ENCODE results near the gene PPFIBP2. TPM values are rescaled to one million over a fixed set of nuclear protein-coding genes. Genes with fewer than 3 reads are reported as not detected.
A peak's percentile ranks its signal among the peaks of the same experiment; 100 is the strongest.

PPFIBP2 gene
- total and polyA plus RNA-seq, 12 donors = 6.4 to 40.7 (median 21.4) TPM

DNA sequence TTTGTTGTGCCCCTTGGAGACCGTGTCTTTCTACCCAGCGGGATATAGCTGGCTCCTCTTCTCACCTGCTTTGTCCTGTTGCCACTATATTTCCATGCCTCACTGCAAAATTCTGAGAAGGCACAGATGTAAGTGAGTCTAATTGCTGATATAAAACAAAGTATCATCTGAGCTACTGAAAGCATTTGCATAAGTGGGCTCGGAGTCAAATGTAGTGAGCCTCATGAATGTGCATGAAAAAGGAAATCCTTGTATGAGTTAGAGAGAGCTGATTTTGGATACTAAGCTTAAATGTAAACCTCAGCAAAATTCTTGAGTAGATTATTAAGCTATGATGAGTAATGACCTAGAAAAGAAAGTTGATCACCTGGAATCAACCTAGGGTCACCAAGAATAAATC lies 178.6 kb downstream of the PPFIBP2 start:
- Histone ChIP-seq H3K27me3 (peaks cover 0 to 36% (median 8%) of the 10 kb centered on the region in 7 donors), H3K36me3 (no peaks in the 10 kb centered on the region), H3K4me3 (no peak overlapping the region), H3K27ac (no peak overlapping the region), H3K9me3 (no peaks in the 10 kb centered on the region), H3K4me1 (no peaks in the 10 kb centered on the region)
- intact Hi-C loops (cut with DNase I) = loop anchor here in 4 of 10 donors (5.0 to 10.0 kb wide), 2 partner anchors 595 to 598 kb away; no protein-coding TSS in a partner anchor
- ATAC-seq (no peak), DNase-seq (no peak)
- 85 to 91% methylated on average over 3 of the region's 3 CpGs for WGBS, 2 donors
- TF ChIP-seq, protein P1, sequence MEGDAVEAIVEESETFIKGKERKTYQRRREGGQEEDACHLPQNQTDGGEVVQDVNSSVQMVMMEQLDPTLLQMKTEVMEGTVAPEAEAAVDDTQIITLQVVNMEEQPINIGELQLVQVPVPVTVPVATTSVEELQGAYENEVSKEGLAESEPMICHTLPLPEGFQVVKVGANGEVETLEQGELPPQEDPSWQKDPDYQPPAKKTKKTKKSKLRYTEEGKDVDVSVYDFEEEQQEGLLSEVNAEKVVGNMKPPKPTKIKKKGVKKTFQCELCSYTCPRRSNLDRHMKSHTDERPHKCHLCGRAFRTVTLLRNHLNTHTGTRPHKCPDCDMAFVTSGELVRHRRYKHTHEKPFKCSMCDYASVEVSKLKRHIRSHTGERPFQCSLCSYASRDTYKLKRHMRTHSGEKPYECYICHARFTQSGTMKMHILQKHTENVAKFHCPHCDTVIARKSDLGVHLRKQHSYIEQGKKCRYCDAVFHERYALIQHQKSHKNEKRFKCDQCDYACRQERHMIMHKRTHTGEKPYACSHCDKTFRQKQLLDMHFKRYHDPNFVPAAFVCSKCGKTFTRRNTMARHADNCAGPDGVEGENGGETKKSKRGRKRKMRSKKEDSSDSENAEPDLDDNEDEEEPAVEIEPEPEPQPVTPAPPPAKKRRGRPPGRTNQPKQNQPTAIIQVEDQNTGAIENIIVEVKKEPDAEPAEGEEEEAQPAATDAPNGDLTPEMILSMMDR (IDR thresholded peaks at IDR 0.05) = no peak

DNA sequence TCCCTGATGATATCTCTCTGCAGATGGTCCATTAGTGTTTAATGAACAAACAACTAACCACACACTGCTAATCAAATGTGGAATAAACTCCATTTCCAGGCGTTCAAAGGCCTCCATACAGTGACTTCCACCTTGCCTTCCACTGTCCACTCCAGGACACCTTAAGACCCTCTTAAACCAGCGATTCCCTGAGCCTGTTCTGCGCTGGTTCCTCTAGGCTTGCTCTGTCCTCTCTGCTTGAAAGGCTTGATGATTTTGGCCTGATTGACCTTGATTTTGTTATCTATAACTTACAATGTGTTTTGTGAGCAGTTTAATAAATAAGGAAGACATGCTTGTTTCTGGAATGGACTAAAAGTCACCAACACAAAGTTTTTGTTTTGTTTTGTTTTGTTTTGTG lies 180.4 kb downstream of the PPFIBP2 start:
- DNase-seq (no peak), ATAC-seq (no peak)
- 87 to 91% methylated on average over 3 of the region's 3 CpGs for WGBS, 2 donors
- H3K4me1 ChIP-seq = no peaks in the 10 kb centered on the region
- TF ChIP-seq, protein P1 (IDR thresholded peaks at IDR 0.05) = no peak
- H3K9me3 ChIP-seq = no peaks in the 10 kb centered on the region
- H3K4me3 ChIP-seq = peak overlapping the region in 1 of 10 donors; percentile 23
- intact Hi-C loops (cut with DNase I) = loop anchor here in 4 of 10 donors (5.0 to 10.0 kb wide), 2 partner anchors 597 to 599 kb away; no protein-coding TSS in a partner anchor
- H3K27me3 ChIP-seq = peaks cover 0 to 36% (median 8%) of the 10 kb centered on the region in 7 donors
- no peak overlapping the region for H3K27ac ChIP-seq
- no peaks in the 10 kb centered on the region for H3K36me3 ChIP-seq

DNA sequence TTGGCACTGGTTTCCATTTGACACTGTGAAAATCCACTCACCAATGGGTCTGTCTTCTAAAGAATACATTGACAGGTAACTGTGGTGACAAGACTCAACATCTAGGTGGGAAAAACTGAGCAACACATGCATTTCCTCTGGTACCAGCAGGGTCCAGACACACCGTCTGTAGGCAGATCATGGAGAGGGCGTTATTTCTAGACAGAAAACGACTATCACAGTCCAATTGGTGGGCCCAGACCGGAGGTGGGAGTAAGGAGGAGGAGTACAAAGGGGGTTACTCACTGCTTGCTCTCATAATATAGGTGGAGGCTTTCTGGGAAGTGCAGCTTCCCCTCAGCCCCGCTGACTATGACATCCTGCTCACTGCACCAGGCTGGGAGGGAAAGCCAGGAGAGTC lies 182.6 kb downstream of the PPFIBP2 start:
- 65 to 76% methylated on average over 5 of the region's 5 CpGs for WGBS, 2 donors
- ATAC-seq (no peak), DNase-seq (no peak)
- no peaks in the 10 kb centered on the region for H3K9me3 ChIP-seq
- no peak overlapping the region for H3K27ac ChIP-seq
- TF ChIP-seq, protein P1 (IDR thresholded peaks at IDR 0.05) = no peak
- H3K4me1 ChIP-seq = no peaks in the 10 kb centered on the region
- H3K27me3 ChIP-seq = peaks cover 0 to 31% (median 8%) of the 10 kb centered on the region in 7 donors
- no peak overlapping the region for H3K4me3 ChIP-seq
- no peaks in the 10 kb centered on the region for H3K36me3 ChIP-seq
- intact Hi-C loops (cut with DNase I) = loop anchor here in 2 of 10 donors (10.0 kb wide), 1 partner anchor 602 kb away; no protein-coding TSS in a partner anchor

Other genes starting within 250 kb of the PPFIBP2 start
- gene OLFML1, start 28.5 kb upstream of the PPFIBP2 start, total RNA-seq = 1 to 10 TPM; 2.4 to 8.3 (median 5.5) TPM
- gene OLFML1, start 28.5 kb upstream of the PPFIBP2 start, polyA plus RNA-seq = 1 to 10 TPM; 2.2 to 4.4 TPM
- gene CYB5R2, start 159.5 kb downstream of the PPFIBP2 start, total RNA-seq = 1 to 10 TPM in 7 of 10 donors, under 1 TPM in 3; 0.36 to 1.7 (median 1.1) TPM
- gene CYB5R2, start 159.5 kb downstream of the PPFIBP2 start, polyA plus RNA-seq = 1 to 10 TPM; 1.7 to 2.8 TPM
- not detected for gene OVCH2, start 192.5 kb downstream of the PPFIBP2 start, total RNA-seq
- not detected for gene OVCH2, start 192.5 kb downstream of the PPFIBP2 start, polyA plus RNA-seq

Data from heart right ventricle (tissue), 16 donors.